NCI-H748 (cell line): ENCODE results near the gene CAMK2D.

Experiments used
- DNase-seq: peaks from one replicate; lab custom pipeline; 2025; ENCODE audit not compliant: unreplicated experiment; lab: John Stamatoyannopoulos, UW

CAMK2D gene

GRCh38 chr4:113644398-113644797 lies 117.1 kb downstream of the CAMK2D start:
- DNase-seq: no peak

GRCh38 chr4:113643505-113643904 lies 118.0 kb downstream of the CAMK2D start:
- no peak for DNase-seq

GRCh38 chr4:113641025-113641431 lies 120.5 kb downstream of the CAMK2D start:
- DNase-seq: no peak

- DNase-seq: no peak
These were observed 122.2 kb downstream of the CAMK2D start for GRCh38 chr4:113639326-113639725.

- no peak for DNase-seq
These were observed 123.0 kb downstream of the CAMK2D start for GRCh38 chr4:113638562-113638832.

GRCh38 chr4:113637823-113638561 lies 123.5 kb downstream of the CAMK2D start:
- DNase-seq: peak; percentile 3

- DNase-seq: no peak
These were observed 124.2 kb downstream of the CAMK2D start for GRCh38 chr4:113637363-113637762.

- no peak for DNase-seq
These were observed 124.7 kb downstream of the CAMK2D start for GRCh38 chr4:113636877-113637276.

- no peak for DNase-seq
These were observed 125.1 kb downstream of the CAMK2D start for GRCh38 chr4:113636438-113636818.

- no peak for DNase-seq
These were observed 125.7 kb downstream of the CAMK2D start for GRCh38 chr4:113635739-113636437.

- no peak for DNase-seq
These were observed 127.2 kb downstream of the CAMK2D start for GRCh38 chr4:113634081-113634969.

- DNase-seq: peak; percentile 41
These were observed 128.1 kb downstream of the CAMK2D start for GRCh38 chr4:113633467-113633866.

GRCh38 chr4:113628711-113629110 lies 132.8 kb downstream of the CAMK2D start:
- no peak for DNase-seq

- no peak for DNase-seq
These were observed 134.2 kb downstream of the CAMK2D start for GRCh38 chr4:113627321-113627720.

- no peak for DNase-seq
These were observed 135.6 kb downstream of the CAMK2D start for GRCh38 chr4:113625902-113626301.

GRCh38 chr4:113623274-113623894 lies 138.2 kb downstream of the CAMK2D start:
- peak; percentile 9 for DNase-seq

GRCh38 chr4:113621633-113622032 lies 139.9 kb downstream of the CAMK2D start:
- DNase-seq: no peak

GRCh38 chr4:113620032-113620431 lies 141.5 kb downstream of the CAMK2D start:
- no peak for DNase-seq

GRCh38 chr4:113619526-113619925 lies 142.0 kb downstream of the CAMK2D start:
- no peak for DNase-seq

GRCh38 chr4:113618205-113618604 lies 143.3 kb downstream of the CAMK2D start:
- DNase-seq: no peak

- DNase-seq: no peak
These were observed 144.3 kb downstream of the CAMK2D start for GRCh38 chr4:113617195-113617594.
